ENCODE measurements around the gene OR10A6. TPM values are rescaled to one million over a fixed set of nuclear protein-coding genes. Genes with fewer than 3 reads are reported as not detected.

Gene OR10A6
- total RNA-seq, result not detected

- no peaks in the 10 kb centered on the region for H3K9me3 Mint-ChIP-seq
- H3K27me3 Mint-ChIP-seq, result peaks cover 15% of the 10 kb centered on the region
- no peak within 1 kb of the TSS for H3K4me3 Mint-ChIP-seq
- POLR2A ChIA-PET, result no interaction called here
- H3K4me1 Mint-ChIP-seq, result no peaks in the 10 kb centered on the region
- CTCF ChIA-PET, result no interaction called here
- H3K36me3 Mint-ChIP-seq (ENCODE audit: low read depth), result no peaks in the 10 kb centered on the region
- H3K27ac Mint-ChIP-seq, result no peak within 1 kb of the TSS
- no peak for DNase-seq
These were observed at the start of gene OR10A6 for GRCh38 chr11:7931168-7931567. Gene OR10A6 (minus strand): TSS chr11:7931268. CDS start chr11:7928662, 2,606 bp downstream.

- Mint-ChIP-seq H3K36me3 (ENCODE audit: low read depth) (no peaks in the 10 kb centered on the region), H3K27me3 (no peaks in the 10 kb centered on the region), H3K4me1 (no peaks in the 10 kb centered on the region), H3K4me3 (no peak overlapping the region), H3K9me3 (no peaks in the 10 kb centered on the region), H3K27ac (no peak overlapping the region)
- POLR2A ChIA-PET, result no interaction called here
- CTCF ChIA-PET, result interaction anchor here (1.4 kb wide), 1 partner anchor 9 kb away, joined by 7 read pairs; the partner anchor contains the start of gene EIF3F
- DNase-seq, result no peak
These were observed 46.3 kb upstream of the OR10A6 start for GRCh38 chr11:7977232-7977917.

- Mint-ChIP-seq H3K9me3 (no peaks in the 10 kb centered on the region), H3K27ac (no peak overlapping the region), H3K4me3 (no peak overlapping the region), H3K27me3 (no peaks in the 10 kb centered on the region), H3K4me1 (no peaks in the 10 kb centered on the region), H3K36me3 (ENCODE audit: low read depth) (no peaks in the 10 kb centered on the region)
- POLR2A ChIA-PET, result no interaction called here
- CTCF ChIA-PET, result interaction anchor here (0.8 to 0.9 kb wide), 2 partner anchors 11 to 12 kb away, joined by 3 to 4 read pairs; partner anchors contain the start of gene EIF3F
- DNase-seq, result no peak
These were observed 43.6 kb upstream of the OR10A6 start for GRCh38 chr11:7974668-7975067.

- no peaks in the 10 kb centered on the region for H3K9me3 Mint-ChIP-seq
- ChIA-PET CTCF (no interaction called here), POLR2A (no interaction called here)
- H3K36me3 Mint-ChIP-seq (ENCODE audit: low read depth), result no peaks in the 10 kb centered on the region
- DNase-seq, result no peak
- no peak overlapping the region for H3K27ac Mint-ChIP-seq
- peaks cover 5% of the 10 kb centered on the region for H3K27me3 Mint-ChIP-seq
- H3K4me3 Mint-ChIP-seq, result no peak overlapping the region
- no peaks in the 10 kb centered on the region for H3K4me1 Mint-ChIP-seq
These were observed 41.9 kb upstream of the OR10A6 start for GRCh38 chr11:7973011-7973410.

- H3K4me3 Mint-ChIP-seq, result no peak overlapping the region
- H3K4me1 Mint-ChIP-seq, result no peaks in the 10 kb centered on the region
- POLR2A ChIA-PET, result no interaction called here
- H3K27me3 Mint-ChIP-seq, result peaks cover 5% of the 10 kb centered on the region
- no peak overlapping the region for H3K27ac Mint-ChIP-seq
- no peak for DNase-seq
- H3K9me3 Mint-ChIP-seq, result no peaks in the 10 kb centered on the region
- no peaks in the 10 kb centered on the region for H3K36me3 Mint-ChIP-seq (ENCODE audit: low read depth)
- CTCF ChIA-PET, result no interaction called here
These were observed 40.8 kb upstream of the OR10A6 start for GRCh38 chr11:7971846-7972245.

- Mint-ChIP-seq H3K36me3 (ENCODE audit: low read depth) (no peaks in the 10 kb centered on the region), H3K27ac (no peak overlapping the region), H3K4me1 (no peaks in the 10 kb centered on the region), H3K9me3 (no peaks in the 10 kb centered on the region), H3K4me3 (no peak overlapping the region), H3K27me3 (peaks cover 5% of the 10 kb centered on the region)
- POLR2A ChIA-PET, result no interaction called here
- CTCF ChIA-PET, result no interaction called here
- no peak for DNase-seq
These were observed 38.9 kb upstream of the OR10A6 start for GRCh38 chr11:7969756-7970646.

- Mint-ChIP-seq H3K36me3 (ENCODE audit: low read depth) (no peaks in the 10 kb centered on the region), H3K27ac (no peak overlapping the region), H3K4me3 (no peak overlapping the region), H3K27me3 (peaks cover 5% of the 10 kb centered on the region), H3K4me1 (no peaks in the 10 kb centered on the region), H3K9me3 (no peaks in the 10 kb centered on the region)
- CTCF ChIA-PET, result interaction anchor here (1.5 kb wide), 1 partner anchor 19 kb away, joined by 3 read pairs; the partner anchor contains the start of gene EIF3F
- POLR2A ChIA-PET, result no interaction called here
- no peak for DNase-seq
These were observed 37.6 kb upstream of the OR10A6 start for GRCh38 chr11:7968686-7969085.

GRCh38 chr11:7967826-7968225 lies 36.8 kb upstream of the OR10A6 start:
- H3K27me3 Mint-ChIP-seq, result peaks cover 5% of the 10 kb centered on the region
- no peak for DNase-seq
- ChIA-PET POLR2A (no interaction called here), CTCF (interaction anchor here (1.5 kb wide), 1 partner anchor 19 kb away, joined by 3 read pairs; the partner anchor contains the start of gene EIF3F)
- no peaks in the 10 kb centered on the region for H3K36me3 Mint-ChIP-seq (ENCODE audit: low read depth)
- no peaks in the 10 kb centered on the region for H3K4me1 Mint-ChIP-seq
- no peak overlapping the region for H3K4me3 Mint-ChIP-seq
- H3K9me3 Mint-ChIP-seq, result no peaks in the 10 kb centered on the region
- no peak overlapping the region for H3K27ac Mint-ChIP-seq

- no peak overlapping the region for H3K4me3 Mint-ChIP-seq
- peaks cover 5% of the 10 kb centered on the region for H3K27me3 Mint-ChIP-seq
- no peaks in the 10 kb centered on the region for H3K36me3 Mint-ChIP-seq (ENCODE audit: low read depth)
- no peak for DNase-seq
- H3K9me3 Mint-ChIP-seq, result no peaks in the 10 kb centered on the region
- ChIA-PET CTCF (no interaction called here), POLR2A (no interaction called here)
- no peaks in the 10 kb centered on the region for H3K4me1 Mint-ChIP-seq
- no peak overlapping the region for H3K27ac Mint-ChIP-seq
These were observed 36.0 kb upstream of the OR10A6 start for GRCh38 chr11:7967097-7967496.

- CTCF ChIA-PET, result no interaction called here
- Mint-ChIP-seq H3K9me3 (no peaks in the 10 kb centered on the region), H3K36me3 (ENCODE audit: low read depth) (no peaks in the 10 kb centered on the region), H3K27ac (no peak within 1 kb of the TSS), H3K4me3 (no peak within 1 kb of the TSS), H3K4me1 (no peaks in the 10 kb centered on the region), H3K27me3 (peaks cover 5% of the 10 kb centered on the region)
- DNase-seq, result no peak
- POLR2A ChIA-PET, result no interaction called here
These were observed 34.3 kb upstream of the OR10A6 start, which contains the start of gene NLRP10 for GRCh38 chr11:7965386-7965785. Gene NLRP10 (minus strand): TSS chr11:7965447. CDS start chr11:7963495, 1,952 bp downstream.

- H3K27ac Mint-ChIP-seq, result no peak overlapping the region
- H3K36me3 Mint-ChIP-seq (ENCODE audit: low read depth), result no peaks in the 10 kb centered on the region
- no peaks in the 10 kb centered on the region for H3K9me3 Mint-ChIP-seq
- ChIA-PET CTCF (interaction anchor here (1.2 kb wide), 1 partner anchor 18 kb away, joined by 3 read pairs; no protein-coding TSS in a partner anchor), POLR2A (no interaction called here)
- H3K4me3 Mint-ChIP-seq, result no peak overlapping the region
- no peak for DNase-seq
- H3K4me1 Mint-ChIP-seq, result no peaks in the 10 kb centered on the region
- peaks cover 5% of the 10 kb centered on the region for H3K27me3 Mint-ChIP-seq
These were observed 33.8 kb upstream of the OR10A6 start for GRCh38 chr11:7964873-7965272.

GRCh38 chr11:7964261-7964660 lies 33.2 kb upstream of the OR10A6 start:
- Mint-ChIP-seq H3K4me3 (no peak overlapping the region), H3K4me1 (no peaks in the 10 kb centered on the region), H3K9me3 (no peaks in the 10 kb centered on the region), H3K36me3 (ENCODE audit: low read depth) (no peaks in the 10 kb centered on the region), H3K27ac (no peak overlapping the region), H3K27me3 (peaks cover 9% of the 10 kb centered on the region)
- CTCF ChIA-PET, result interaction anchor here (1.0 to 1.2 kb wide), 2 partner anchors 10 to 18 kb away, joined by 3 read pairs; no protein-coding TSS in a partner anchor
- DNase-seq, result no peak
- POLR2A ChIA-PET, result no interaction called here

- Mint-ChIP-seq H3K4me1 (no peaks in the 10 kb centered on the region), H3K27ac (no peak overlapping the region), H3K9me3 (no peaks in the 10 kb centered on the region), H3K4me3 (no peak overlapping the region), H3K36me3 (ENCODE audit: low read depth) (no peaks in the 10 kb centered on the region), H3K27me3 (peaks cover 13% of the 10 kb centered on the region)
- CTCF ChIA-PET, result no interaction called here
- POLR2A ChIA-PET, result no interaction called here
- DNase-seq, result no peak
These were observed 24.1 kb upstream of the OR10A6 start for GRCh38 chr11:7955191-7955590.

All from activated CD4-positive, alpha-beta T cell treated with anti-CD3 and anti-CD28 coated beads, Interleukin-2, amount 10 ng/mL, durations not matched to agents 7 days and 5 days (primary cell).